Muscle of back (tissue), 11 donors: ENCODE data around the gene LRMDA. TPM values are rescaled to one million over a fixed set of nuclear protein-coding genes. Genes with fewer than 3 reads are reported as not detected.

ENCODE experiments used
- DNase-seq, 3 donors: peaks; one replicate each; pipeline versions ENCODE4 v3.0.0 to v3.0.0-alpha.2; 2013
- polyA plus RNA-seq, 10 donors: library from polyadenylated mRNA; unstranded; fragments of 120-200 nt; gene quantifications; one replicate each; pipeline ENCODE4 v1.2.1, GENCODE V29; 2013; ENCODE audit not compliant: insufficient read length in 10 of 10

The LRMDA gene
- polyA plus RNA-seq, 10 donors = 3.6 to 9.3 (median 6.0) TPM

- DNase-seq = peak; percentile 57 to 86 (median 65)
Observed at GRCh38 chr10:75470901-75471300, 39.5 kb downstream of the LRMDA start.

- DNase-seq = no peak
Observed at GRCh38 chr10:75472685-75473084, 41.3 kb downstream of the LRMDA start.

GRCh38 chr10:75474106-75474505, 42.7 kb downstream of the LRMDA start:
- no peak for DNase-seq

- DNase-seq = peak; percentile 32 to 67 (median 61)
Observed at GRCh38 chr10:75475460-75476182, 44.2 kb downstream of the LRMDA start.

GRCh38 chr10:75476569-75476968, 45.1 kb downstream of the LRMDA start:
- no peak for DNase-seq

- no peak for DNase-seq
Observed at GRCh38 chr10:75476985-75477384, 45.6 kb downstream of the LRMDA start.

GRCh38 chr10:75477680-75478079, 46.3 kb downstream of the LRMDA start:
- no peak for DNase-seq

- DNase-seq = no peak
Observed at GRCh38 chr10:75480374-75480773, 49.0 kb downstream of the LRMDA start.

GRCh38 chr10:75483188-75483587, 51.8 kb downstream of the LRMDA start:
- DNase-seq = no peak

GRCh38 chr10:75484717-75485116, 53.3 kb downstream of the LRMDA start:
- DNase-seq = no peak

- no peak for DNase-seq
Observed at GRCh38 chr10:75486591-75486990, 55.2 kb downstream of the LRMDA start.

- DNase-seq = no peak
Observed at GRCh38 chr10:75487087-75487754, 55.8 kb downstream of the LRMDA start.

- DNase-seq = no peak
Observed at GRCh38 chr10:75487755-75488125, 56.3 kb downstream of the LRMDA start.

- DNase-seq = peak in 1 of 3 donors; percentile 39
Observed at GRCh38 chr10:75492173-75492925, 60.9 kb downstream of the LRMDA start.

GRCh38 chr10:75493464-75493863, 62.0 kb downstream of the LRMDA start:
- peak in 1 of 3 donors; percentile 33 for DNase-seq

GRCh38 chr10:75495434-75496190, 64.2 kb downstream of the LRMDA start:
- no peak for DNase-seq

GRCh38 chr10:75496191-75496567, 64.8 kb downstream of the LRMDA start:
- DNase-seq = no peak

- DNase-seq = peak in 1 of 3 donors; percentile 75
Observed at GRCh38 chr10:75497997-75498883, 66.8 kb downstream of the LRMDA start.

- DNase-seq = no peak
Observed at GRCh38 chr10:75498884-75499350, 67.5 kb downstream of the LRMDA start.

GRCh38 chr10:75499556-75500160, 68.2 kb downstream of the LRMDA start:
- no peak for DNase-seq
